SJSA1 (cell line): ENCODE measurements around the gene TAOK3. TPM values are rescaled to one million over a fixed set of nuclear protein-coding genes. Genes with fewer than 3 reads are reported as not detected.

Source experiments
- DNase-seq, 2 experiments: peaks; one replicate each; pipeline ENCODE4 v3.0.0-alpha.2; 2015 to 2020; ENCODE audit warnings: low spot score in 2 of 2, low read depth in 1 of 2
- H3K27ac ChIP-seq: fragments of 250-450 bp; sonication (Bioruptor Pico); 2 replicates; pipeline ENCODE4 v1.5.1; 2020; ENCODE audit warnings: mild to moderate bottlenecking, moderate library complexity
- H3K27me3 ChIP-seq: fragments of 250-450 bp; sonication (Bioruptor Pico); replicated peaks from 2 replicates; pipeline ENCODE4 v1.5.1; 2020; ENCODE audit warnings: mild to moderate bottlenecking, moderate library complexity
- H3K36me3 ChIP-seq: fragments of 250-450 bp; sonication (Bioruptor Pico); 2 replicates; pipeline ENCODE4 v1.5.1; 2020; ENCODE audit warnings: mild to moderate bottlenecking
- H3K4me1 ChIP-seq: fragments of 250-450 bp; sonication (Bioruptor Pico); replicated peaks from 2 replicates; pipeline ENCODE4 v1.6.1; 2021; ENCODE audit warnings: mild to moderate bottlenecking
- H3K4me3 ChIP-seq: fragments of 250-450 bp; sonication (Bioruptor Pico); 2 replicates; pipeline ENCODE4 v1.5.1; 2020; ENCODE audit warnings: mild to moderate bottlenecking
- H3K9me3 ChIP-seq: fragments of 250-450 bp; sonication (Bioruptor Pico); replicated peaks from 2 replicates; pipeline ENCODE4 v1.5.1; 2020; ENCODE audit warnings: mild to moderate bottlenecking
- total RNA-seq: library from RNA; depleted of rRNA; stranded (reverse); fragments of >200 nt; shearing (Covaris generic); gene quantifications from 2 replicates; pipeline ENCODE4 v1.2.3, GENCODE V29; 2014; rRNA removed

Gene TAOK3
- total RNA-seq, 1 experiment from 2014 or later, result 16.0 TPM

DNA sequence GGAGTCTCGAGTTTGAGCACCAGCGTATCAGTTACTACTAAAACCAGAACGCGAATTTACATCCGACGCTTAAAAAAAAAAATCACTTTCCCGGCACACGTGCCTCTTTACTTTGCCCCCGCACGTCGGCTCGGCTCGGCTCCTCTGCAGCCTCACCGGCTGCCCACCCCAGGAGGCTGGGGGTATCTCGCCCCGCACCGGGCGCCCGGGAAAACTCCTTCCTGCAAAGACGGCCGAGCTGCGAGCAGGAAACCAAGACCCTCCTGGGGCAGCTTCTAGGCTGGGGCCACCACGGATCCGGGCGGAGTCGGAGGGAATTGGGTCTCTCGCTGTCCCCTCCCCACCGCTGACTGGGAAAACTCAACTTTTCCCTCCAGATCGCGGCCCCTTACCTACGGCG is 269.5 kb downstream of the TAOK3 start:
- Histone ChIP-seq H3K4me3 (peak overlapping the region; percentile 70), H3K4me1 (no peaks in the 10 kb centered on the region), H3K36me3 (no peaks in the 10 kb centered on the region), H3K9me3 (no peaks in the 10 kb centered on the region), H3K27me3 (no peaks in the 10 kb centered on the region), H3K27ac (0 out of 2 replicates have a peak overlapping the region, but pooled peaks have one; percentile 17)
- DNase-seq, result peak in 1 of 2 experiments; percentile 42

DNA sequence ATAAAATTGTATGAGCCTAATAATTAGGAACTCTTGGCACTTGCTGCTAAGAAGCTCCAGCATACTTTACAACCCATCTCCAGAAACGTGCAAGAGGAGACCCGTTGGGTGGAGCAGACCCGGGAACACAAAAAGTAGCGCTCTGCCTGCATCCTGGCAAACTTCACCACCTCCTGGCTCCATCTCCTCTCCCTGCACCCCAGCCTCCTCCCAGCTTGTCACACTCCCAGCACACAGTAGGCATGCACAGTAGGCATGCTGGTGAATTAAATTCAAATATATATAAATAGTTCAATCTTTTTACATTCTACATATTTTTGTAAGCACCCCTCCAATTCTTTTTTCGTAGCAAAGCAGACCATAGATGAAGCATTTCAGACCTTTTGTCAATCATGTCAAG is 270.1 kb downstream of the TAOK3 start:
- DNase-seq, result no peak

DNA sequence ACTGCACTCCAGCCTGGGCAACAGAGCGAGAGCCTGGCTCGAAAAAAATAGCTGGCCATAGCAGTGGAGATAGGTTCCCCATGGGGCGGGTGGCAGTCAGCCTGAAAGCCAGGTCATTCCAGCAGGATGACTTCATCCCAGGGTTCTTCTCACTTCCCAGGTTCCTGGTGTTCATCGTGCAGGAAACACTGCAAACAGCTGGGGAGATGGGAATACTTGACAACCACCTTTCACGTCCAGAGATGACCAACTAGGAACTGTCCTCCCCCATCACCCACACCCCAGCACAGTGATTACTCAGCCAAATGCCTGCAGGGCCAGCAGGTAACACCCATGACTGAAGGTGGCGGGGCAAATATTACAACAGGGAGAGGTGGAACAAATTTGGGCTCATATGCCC is 270.6 kb downstream of the TAOK3 start:
- DNase-seq, result no peak
- no peak overlapping the region for H3K4me3 ChIP-seq
- H3K27ac ChIP-seq, result no peak overlapping the region
- H3K36me3 ChIP-seq, result no peaks in the 10 kb centered on the region
- H3K9me3 ChIP-seq, result no peaks in the 10 kb centered on the region
- no peaks in the 10 kb centered on the region for H3K4me1 ChIP-seq
- no peaks in the 10 kb centered on the region for H3K27me3 ChIP-seq

More for the DNA sequence above, 270.1 kb downstream of the TAOK3 start:
- no peaks in the 10 kb centered on the region for H3K27me3 ChIP-seq
- H3K4me1 ChIP-seq, result no peaks in the 10 kb centered on the region
- no peaks in the 10 kb centered on the region for H3K9me3 ChIP-seq
- peak overlapping the region; percentile 70 for H3K4me3 ChIP-seq
- no peaks in the 10 kb centered on the region for H3K36me3 ChIP-seq
- H3K27ac ChIP-seq, result no peak overlapping the region

DNA sequence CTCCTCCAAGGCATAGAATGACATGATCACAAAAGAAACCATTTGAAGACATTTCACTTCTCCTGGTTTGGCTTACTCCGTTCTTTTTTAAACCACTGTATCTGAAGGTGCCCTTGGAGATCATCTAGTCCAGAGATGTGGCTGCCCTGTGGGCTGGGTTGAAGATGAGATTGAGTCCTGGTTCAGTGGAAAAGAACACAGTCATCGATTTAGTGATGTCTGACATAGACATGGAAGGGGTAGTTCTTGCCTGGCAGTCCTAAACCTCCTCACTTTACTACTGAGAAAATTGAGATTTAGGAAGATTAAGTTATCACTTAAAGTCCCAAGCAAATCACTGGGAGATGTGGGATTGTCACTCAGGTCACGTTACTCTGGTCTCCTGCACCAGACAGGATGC is 271.7 kb downstream of the TAOK3 start:
- Histone ChIP-seq H3K27me3 (no peaks in the 10 kb centered on the region), H3K27ac (no peak overlapping the region), H3K9me3 (no peaks in the 10 kb centered on the region), H3K4me1 (no peaks in the 10 kb centered on the region), H3K36me3 (no peaks in the 10 kb centered on the region), H3K4me3 (no peak overlapping the region)
- DNase-seq, result no peak

Other genes starting within 250 kb of the TAOK3 start
- gene PEBP1, start 236.8 kb downstream of the TAOK3 start, total RNA-seq, result 243 and 309 TPM in 2 replicates
- gene SUDS3, start 3.6 kb upstream of the TAOK3 start, total RNA-seq, result 31.1 and 42.8 TPM in 2 replicates